Neural crest cell (in vitro differentiated cells): ENCODE measurements around the gene RETREG2. TPM values are rescaled to one million over a fixed set of nuclear protein-coding genes. Genes with fewer than 3 reads are reported as not detected.

Experiments used
- DNase-seq: peaks from one replicate; pipeline ENCODE4 v3.0.0; 2021; ENCODE audit warnings: low read depth, mixed read lengths, low spot score
- H3K27ac Mint-ChIP-seq: one replicate; pipeline ENCODE4 v1.8.0; 2021; ENCODE audit warnings: mild to moderate bottlenecking, mixed read lengths; ENCODE audit not compliant: unreplicated experiment
- H3K27me3 Mint-ChIP-seq: 2 replicates; pipeline ENCODE4 v1.8.0; 2021; ENCODE audit warnings: low read depth, mild to moderate bottlenecking, mixed read lengths
- H3K36me3 Mint-ChIP-seq: 2 replicates; pipeline ENCODE4 v1.8.0; 2021; ENCODE audit warnings: low read depth, mild to moderate bottlenecking, mixed read lengths
- H3K4me1 Mint-ChIP-seq: 2 replicates; pipeline ENCODE4 v1.8.0; 2021; ENCODE audit warnings: mixed read lengths
- H3K4me3 Mint-ChIP-seq: one replicate; pipeline ENCODE4 v1.8.0; 2021; ENCODE audit warnings: mild to moderate bottlenecking, mixed read lengths
- H3K9me3 Mint-ChIP-seq: 2 replicates; pipeline ENCODE4 v1.8.0; 2021; ENCODE audit warnings: mixed read lengths
- total RNA-seq: library from RNA; stranded (reverse); gene quantifications from 2 replicates; pipeline ENCODE4 v1.2.1, GENCODE V29; 2021
- TF ChIP-seq, protein P1 (sequence below): fragments of 200-600 bp; sonication (generic); conservative IDR thresholded peaks from 2 replicates; pipeline ENCODE4 v1.5.0; 2021; ENCODE audit warnings: antibody characterized with exemption, mild to moderate bottlenecking

The RETREG2 gene
- total RNA-seq, 1 donor from 2014 or later: 86.0 TPM

DNA sequence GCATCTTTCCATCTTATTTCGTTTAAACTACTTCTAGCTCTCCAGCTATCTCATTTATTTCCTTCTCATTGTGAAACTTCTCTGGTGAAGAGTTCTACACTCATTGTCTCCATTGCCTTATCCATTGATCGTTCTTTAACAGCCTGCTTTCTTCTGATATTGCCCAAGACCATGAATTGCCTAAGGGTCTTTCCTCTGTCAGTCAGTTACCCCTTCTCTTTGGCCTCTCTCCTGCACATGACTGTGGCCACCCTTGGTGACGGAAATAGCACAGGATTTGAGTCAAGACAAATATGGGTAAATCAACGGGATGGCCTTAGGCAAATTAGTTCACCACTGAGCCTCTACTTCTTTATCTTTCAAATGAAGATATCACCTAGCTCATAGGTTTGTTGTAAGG lies 44.1 kb upstream of the RETREG2 start:
- TF ChIP-seq, protein P1, sequence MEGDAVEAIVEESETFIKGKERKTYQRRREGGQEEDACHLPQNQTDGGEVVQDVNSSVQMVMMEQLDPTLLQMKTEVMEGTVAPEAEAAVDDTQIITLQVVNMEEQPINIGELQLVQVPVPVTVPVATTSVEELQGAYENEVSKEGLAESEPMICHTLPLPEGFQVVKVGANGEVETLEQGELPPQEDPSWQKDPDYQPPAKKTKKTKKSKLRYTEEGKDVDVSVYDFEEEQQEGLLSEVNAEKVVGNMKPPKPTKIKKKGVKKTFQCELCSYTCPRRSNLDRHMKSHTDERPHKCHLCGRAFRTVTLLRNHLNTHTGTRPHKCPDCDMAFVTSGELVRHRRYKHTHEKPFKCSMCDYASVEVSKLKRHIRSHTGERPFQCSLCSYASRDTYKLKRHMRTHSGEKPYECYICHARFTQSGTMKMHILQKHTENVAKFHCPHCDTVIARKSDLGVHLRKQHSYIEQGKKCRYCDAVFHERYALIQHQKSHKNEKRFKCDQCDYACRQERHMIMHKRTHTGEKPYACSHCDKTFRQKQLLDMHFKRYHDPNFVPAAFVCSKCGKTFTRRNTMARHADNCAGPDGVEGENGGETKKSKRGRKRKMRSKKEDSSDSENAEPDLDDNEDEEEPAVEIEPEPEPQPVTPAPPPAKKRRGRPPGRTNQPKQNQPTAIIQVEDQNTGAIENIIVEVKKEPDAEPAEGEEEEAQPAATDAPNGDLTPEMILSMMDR: no peak
- no peaks in the 10 kb centered on the region for H3K9me3 Mint-ChIP-seq
- H3K27me3 Mint-ChIP-seq: no peaks in the 10 kb centered on the region
- H3K36me3 Mint-ChIP-seq: no peaks in the 10 kb centered on the region
- H3K4me1 Mint-ChIP-seq: no peaks in the 10 kb centered on the region
- no peak overlapping the region for H3K4me3 Mint-ChIP-seq
- no peak overlapping the region for H3K27ac Mint-ChIP-seq
- no peak for DNase-seq

GRCh38 chr2:219140722-219141121 lies 37.4 kb upstream of the RETREG2 start:
- Mint-ChIP-seq H3K27me3 (no peaks in the 10 kb centered on the region), H3K4me1 (no peaks in the 10 kb centered on the region), H3K36me3 (peaks cover 5% of the 10 kb centered on the region), H3K9me3 (no peaks in the 10 kb centered on the region), H3K4me3 (no peak overlapping the region), H3K27ac (no peak overlapping the region)
- TF ChIP-seq, protein P1: no peak
- DNase-seq: no peak

GRCh38 chr2:219142329-219142728 lies 35.7 kb upstream of the RETREG2 start:
- Mint-ChIP-seq H3K36me3 (peaks cover 5% of the 10 kb centered on the region), H3K4me3 (no peak overlapping the region), H3K4me1 (no peaks in the 10 kb centered on the region), H3K27me3 (no peaks in the 10 kb centered on the region), H3K9me3 (no peaks in the 10 kb centered on the region), H3K27ac (no peak overlapping the region)
- TF ChIP-seq, protein P1: no peak
- no peak for DNase-seq

DNA sequence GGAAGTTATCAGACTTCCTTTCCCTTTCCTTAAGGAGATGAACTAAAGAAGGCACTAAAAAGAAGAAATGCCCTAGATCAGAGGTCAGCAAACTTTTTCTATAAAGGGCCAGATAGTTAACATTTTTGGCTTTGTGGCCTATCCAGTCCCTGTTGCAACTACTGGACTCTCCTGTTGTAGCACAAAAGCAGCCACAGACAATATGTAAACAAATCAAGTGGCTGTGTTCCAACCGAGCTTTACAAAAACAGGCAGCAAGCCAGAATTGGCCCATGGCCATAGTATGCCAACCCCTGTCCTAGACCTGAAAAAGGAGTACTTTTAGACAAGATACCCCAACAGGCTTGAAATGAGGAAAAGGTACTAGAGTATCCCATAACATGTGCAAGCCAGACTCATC lies 28.4 kb upstream of the RETREG2 start:
- H3K4me1 Mint-ChIP-seq: no peaks in the 10 kb centered on the region
- H3K27ac Mint-ChIP-seq: no peak overlapping the region
- H3K9me3 Mint-ChIP-seq: no peaks in the 10 kb centered on the region
- no peak for DNase-seq
- H3K27me3 Mint-ChIP-seq: no peaks in the 10 kb centered on the region
- no peak overlapping the region for H3K4me3 Mint-ChIP-seq
- TF ChIP-seq, protein P1: no peak
- H3K36me3 Mint-ChIP-seq: peaks cover 2% of the 10 kb centered on the region

GRCh38 chr2:219155054-219155644 lies 22.9 kb upstream of the RETREG2 start:
- Mint-ChIP-seq H3K4me3 (no peak overlapping the region), H3K36me3 (no peaks in the 10 kb centered on the region), H3K27me3 (no peaks in the 10 kb centered on the region), H3K9me3 (no peaks in the 10 kb centered on the region), H3K4me1 (peaks cover 8% of the 10 kb centered on the region), H3K27ac (no peak overlapping the region)
- DNase-seq: peak; percentile 30
- TF ChIP-seq, protein P1: peak; percentile 82

DNA sequence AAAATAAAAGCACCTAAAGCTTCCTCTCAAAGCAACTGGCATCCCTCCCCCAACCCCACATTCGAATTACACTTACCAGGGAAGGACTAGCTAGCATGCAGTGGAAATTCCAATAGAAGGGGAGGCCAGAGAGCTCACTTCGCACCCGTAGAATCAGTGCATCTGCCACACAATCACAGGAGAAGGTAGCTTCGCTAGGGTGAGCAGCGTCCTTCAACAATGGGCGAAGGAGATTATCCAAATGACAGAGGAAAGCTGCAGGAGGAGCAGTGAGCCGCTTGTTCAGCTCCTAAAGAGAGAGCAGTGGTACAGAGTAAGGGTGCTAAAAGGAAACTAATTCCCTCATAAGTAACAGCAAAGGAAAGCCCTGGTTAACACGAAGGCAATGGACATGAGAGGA lies 20.7 kb upstream of the RETREG2 start:
- Mint-ChIP-seq H3K27me3 (no peaks in the 10 kb centered on the region), H3K9me3 (no peaks in the 10 kb centered on the region), H3K36me3 (no peaks in the 10 kb centered on the region), H3K4me3 (no peak overlapping the region), H3K27ac (no peak overlapping the region), H3K4me1 (peaks cover 17% of the 10 kb centered on the region)
- TF ChIP-seq, protein P1: no peak
- DNase-seq: no peak
